Small intestine (tissue), 7 donors: ENCODE measurements around the gene SYNE1. TPM values are rescaled to one million over a fixed set of nuclear protein-coding genes. Genes with fewer than 3 reads are reported as not detected.

Source experiments
- DNase-seq, 2 donors: peaks; one replicate each; pipeline versions ENCODE4 v3.0.0 to v3.0.0-alpha.2; 2013
- FAIRE-seq: peaks from 2 replicates; lab custom pipeline; 2012; peaks lifted over from hg19 to GRCh38; lab: Jason Lieb, UNC
- H3K27ac ChIP-seq, 3 donors: one replicate each; pipeline ENCODE4 v1.5.1; 2013; ENCODE audit warnings: low read length in 2 of 3, mild to moderate bottlenecking in 2 of 3, control low read depth in 1 of 3, inconsistent platforms in 1 of 3, low read depth in 1 of 3, moderate library complexity in 1 of 3
- H3K27me3 ChIP-seq, 3 donors: one replicate each; pipeline ENCODE4 v1.6.1; 2013; ENCODE audit warnings: low read length in 3 of 3, inconsistent platforms in 1 of 3; ENCODE audit not compliant: control insufficient read depth in 3 of 3, insufficient read depth in 3 of 3
- H3K36me3 ChIP-seq, 3 donors: one replicate each; pipeline ENCODE4 v1.6.1; 2013; ENCODE audit warnings: low read length in 3 of 3, inconsistent platforms in 1 of 3, low read depth in 1 of 3, mild to moderate bottlenecking in 1 of 3, moderate library complexity in 1 of 3; ENCODE audit not compliant: control insufficient read depth in 3 of 3, insufficient read depth in 2 of 3
- H3K4me1 ChIP-seq, 3 donors: one replicate each; pipeline ENCODE4 v1.6.1; 2013; ENCODE audit warnings: low read length in 2 of 3, inconsistent platforms in 1 of 3, low read depth in 1 of 3, mild to moderate bottlenecking in 1 of 3, moderate library complexity in 1 of 3; ENCODE audit not compliant: control insufficient read depth in 3 of 3, insufficient read depth in 2 of 3
- H3K4me3 ChIP-seq, 3 donors: one replicate each; pipeline ENCODE4 v1.5.1; 2013; ENCODE audit warnings: low read length in 3 of 3, control low read depth in 1 of 3, inconsistent platforms in 1 of 3, low read depth in 1 of 3, mild to moderate bottlenecking in 1 of 3, moderate library complexity in 1 of 3
- H3K9me3 ChIP-seq, 2 donors: one replicate each; pipeline ENCODE4 v1.6.1; 2013; ENCODE audit warnings: low read depth in 1 of 2, low read length in 1 of 2; ENCODE audit not compliant: control insufficient read depth in 2 of 2, insufficient read depth in 1 of 2
- WGBS, 3 donors: extraction: QIAGEN DNeasy Blood & Tissue Kit; methylation state at CpG; one replicate each; pipeline ENCODE4 v1.1.7; 2013; 5-methylcytosine and 5-hydroxymethylcytosine counted together
- polyA plus RNA-seq, 4 donors: library from polyadenylated mRNA; stranded (reverse) in 3 of 4; unstranded in 1 of 4; fragments of 200-250 nt in 3 of 4; fragments of 120-200 nt in 1 of 4; gene quantifications; one replicate each; pipeline versions ENCODE4 v1.2.1 to v1.2.3, GENCODE V29; 2013
- donor health status: healthy with polysubstance abuse.
- donor health status: control.
- donor health status: control.
- donor health status: Bipolar disorder and iron deficiency.
- donor health status: healthy.

Gene SYNE1
- polyA plus RNA-seq, 4 donors = 4.0 to 18.9 (median 9.1) TPM

- Histone ChIP-seq H3K4me1 (no peaks in the 10 kb centered on the region), H3K4me3 (no peak overlapping the region), H3K9me3 (no peaks in the 10 kb centered on the region), H3K27me3 (no peaks in the 10 kb centered on the region), H3K36me3 (no peaks in the 10 kb centered on the region), H3K27ac (no peak overlapping the region)
- FAIRE-seq (no peak), DNase-seq (peak in 1 of 2 donors; percentile 4)
- whole genome bisulfite sequencing, 3 donors = 20 to 46% (median 34%) methylated on average over 8 of the region's 8 CpGs
Observed at GRCh38 chr6:152458648-152459644, 178.2 kb downstream of the SYNE1 start.

GRCh38 chr6:152457949-152458624 lies 179.1 kb downstream of the SYNE1 start:
- no peak for DNase-seq
- Histone ChIP-seq H3K4me1 (no peaks in the 10 kb centered on the region), H3K36me3 (no peaks in the 10 kb centered on the region), H3K27me3 (no peaks in the 10 kb centered on the region), H3K9me3 (no peaks in the 10 kb centered on the region), H3K4me3 (no peak overlapping the region), H3K27ac (no peak overlapping the region)
- WGBS, 3 donors = 17 to 50% (median 32%) methylated on average over 4 of the region's 4 CpGs
- FAIRE-seq = peak; percentile 10

- WGBS, 3 donors = 86 to 92% (median 90%) methylated on average over 3 of the region's 3 CpGs
Observed at GRCh38 chr6:152454003-152454402, 183.2 kb downstream of the SYNE1 start.

GRCh38 chr6:152453421-152453820 lies 183.7 kb downstream of the SYNE1 start:
- no peak overlapping the region for H3K4me3 ChIP-seq
- FAIRE-seq (no peak), DNase-seq (no peak)
- H3K27me3 ChIP-seq = no peaks in the 10 kb centered on the region
- H3K9me3 ChIP-seq = no peaks in the 10 kb centered on the region
- no peaks in the 10 kb centered on the region for H3K4me1 ChIP-seq
- H3K27ac ChIP-seq = no peak overlapping the region
- WGBS, 3 donors = 72 to 87% (median 80%) methylated on average over 7 of the region's 7 CpGs
- H3K36me3 ChIP-seq = no peaks in the 10 kb centered on the region

More at GRCh38 chr6:152454003-152454402, 183.2 kb downstream of the SYNE1 start:
- no peak for FAIRE-seq
- H3K27me3 ChIP-seq = no peaks in the 10 kb centered on the region
- no peaks in the 10 kb centered on the region for H3K9me3 ChIP-seq
- H3K27ac ChIP-seq = no peak overlapping the region
- no peak for DNase-seq
- no peaks in the 10 kb centered on the region for H3K36me3 ChIP-seq
- H3K4me1 ChIP-seq = no peaks in the 10 kb centered on the region
- no peak overlapping the region for H3K4me3 ChIP-seq

GRCh38 chr6:152452639-152453038 lies 184.5 kb downstream of the SYNE1 start:
- Histone ChIP-seq H3K4me3 (no peak overlapping the region), H3K4me1 (no peaks in the 10 kb centered on the region), H3K27ac (no peak overlapping the region), H3K9me3 (no peaks in the 10 kb centered on the region), H3K27me3 (no peaks in the 10 kb centered on the region), H3K36me3 (no peaks in the 10 kb centered on the region)
- 94% methylated on average over 7 of the region's 7 CpGs for WGBS, 3 donors
- FAIRE-seq (no peak), DNase-seq (no peak)

- WGBS, 3 donors = 81 to 91% (median 84%) methylated on average over 4 of the region's 4 CpGs
- Histone ChIP-seq H3K9me3 (no peaks in the 10 kb centered on the region), H3K27ac (no peak overlapping the region), H3K27me3 (no peaks in the 10 kb centered on the region), H3K4me1 (no peaks in the 10 kb centered on the region), H3K36me3 (no peaks in the 10 kb centered on the region), H3K4me3 (no peak overlapping the region)
- no peak for FAIRE-seq
- no peak for DNase-seq
Observed at GRCh38 chr6:152450519-152450918, 186.6 kb downstream of the SYNE1 start.

GRCh38 chr6:152441902-152442301 lies 195.3 kb downstream of the SYNE1 start:
- H3K9me3 ChIP-seq = no peaks in the 10 kb centered on the region
- WGBS, 3 donors = 82 to 94% (median 86%) methylated on average over 15 of the region's 15 CpGs
- H3K4me1 ChIP-seq = no peaks in the 10 kb centered on the region
- DNase-seq (no peak), FAIRE-seq (no peak)
- H3K36me3 ChIP-seq = no peaks in the 10 kb centered on the region
- H3K27ac ChIP-seq = no peak overlapping the region
- H3K4me3 ChIP-seq = no peak overlapping the region
- no peaks in the 10 kb centered on the region for H3K27me3 ChIP-seq

- Histone ChIP-seq H3K4me3 (no peak overlapping the region), H3K9me3 (no peaks in the 10 kb centered on the region), H3K27ac (no peak overlapping the region), H3K36me3 (no peaks in the 10 kb centered on the region), H3K4me1 (no peaks in the 10 kb centered on the region), H3K27me3 (no peaks in the 10 kb centered on the region)
- DNase-seq (no peak), FAIRE-seq (no peak)
- WGBS, 3 donors = 74 to 84% (median 81%) methylated on average over 3 of the region's 3 CpGs
Observed at GRCh38 chr6:152435816-152436215, 201.3 kb downstream of the SYNE1 start.
